LNCaP clone FGC (cell line): ENCODE measurements around the gene OPCML.

Experiments
- DNase-seq: peaks from one replicate; pipeline ENCODE4 v3.0.0-alpha.2; 2011; ENCODE audit warnings: low read depth
- H3K4me3 ChIP-seq: 2 replicates; pipeline ENCODE4 v1.5.1; 2011; ENCODE audit warnings: mild to moderate bottlenecking, low read depth, low read length, control low read depth
- TF ChIP-seq, protein P1 (sequence below): IDR thresholded peaks from 2 replicates; pipeline ENCODE4 v1.5.1; 2012; ENCODE audit warnings: mild to moderate bottlenecking; ENCODE audit not compliant: control insufficient read depth, insufficient read depth; ENCODE audit errors: extremely low read depth

Gene OPCML

DNA sequence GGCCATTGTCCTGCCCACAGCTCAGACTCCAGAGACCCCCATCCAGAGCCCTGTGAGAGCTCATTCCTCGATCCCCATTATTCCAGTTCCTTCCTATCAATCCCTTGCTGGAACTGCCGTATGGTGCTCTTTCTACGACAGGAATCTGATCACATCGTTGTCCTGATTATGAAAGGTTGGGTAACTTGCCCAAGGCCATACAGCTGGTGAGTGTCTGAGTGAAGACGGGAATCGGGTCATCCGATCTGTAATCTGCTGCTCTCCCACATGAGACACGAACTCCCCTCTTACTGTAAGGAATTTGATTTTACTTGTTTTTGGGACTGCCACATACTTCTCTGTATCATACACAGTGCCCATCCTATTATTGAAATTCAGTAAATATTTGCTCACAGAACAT is 149.1 kb downstream of the OPCML start:
- TF ChIP-seq, protein P1, sequence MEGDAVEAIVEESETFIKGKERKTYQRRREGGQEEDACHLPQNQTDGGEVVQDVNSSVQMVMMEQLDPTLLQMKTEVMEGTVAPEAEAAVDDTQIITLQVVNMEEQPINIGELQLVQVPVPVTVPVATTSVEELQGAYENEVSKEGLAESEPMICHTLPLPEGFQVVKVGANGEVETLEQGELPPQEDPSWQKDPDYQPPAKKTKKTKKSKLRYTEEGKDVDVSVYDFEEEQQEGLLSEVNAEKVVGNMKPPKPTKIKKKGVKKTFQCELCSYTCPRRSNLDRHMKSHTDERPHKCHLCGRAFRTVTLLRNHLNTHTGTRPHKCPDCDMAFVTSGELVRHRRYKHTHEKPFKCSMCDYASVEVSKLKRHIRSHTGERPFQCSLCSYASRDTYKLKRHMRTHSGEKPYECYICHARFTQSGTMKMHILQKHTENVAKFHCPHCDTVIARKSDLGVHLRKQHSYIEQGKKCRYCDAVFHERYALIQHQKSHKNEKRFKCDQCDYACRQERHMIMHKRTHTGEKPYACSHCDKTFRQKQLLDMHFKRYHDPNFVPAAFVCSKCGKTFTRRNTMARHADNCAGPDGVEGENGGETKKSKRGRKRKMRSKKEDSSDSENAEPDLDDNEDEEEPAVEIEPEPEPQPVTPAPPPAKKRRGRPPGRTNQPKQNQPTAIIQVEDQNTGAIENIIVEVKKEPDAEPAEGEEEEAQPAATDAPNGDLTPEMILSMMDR, result no peak
- no peak overlapping the region for H3K4me3 ChIP-seq
- no peak for DNase-seq

DNA sequence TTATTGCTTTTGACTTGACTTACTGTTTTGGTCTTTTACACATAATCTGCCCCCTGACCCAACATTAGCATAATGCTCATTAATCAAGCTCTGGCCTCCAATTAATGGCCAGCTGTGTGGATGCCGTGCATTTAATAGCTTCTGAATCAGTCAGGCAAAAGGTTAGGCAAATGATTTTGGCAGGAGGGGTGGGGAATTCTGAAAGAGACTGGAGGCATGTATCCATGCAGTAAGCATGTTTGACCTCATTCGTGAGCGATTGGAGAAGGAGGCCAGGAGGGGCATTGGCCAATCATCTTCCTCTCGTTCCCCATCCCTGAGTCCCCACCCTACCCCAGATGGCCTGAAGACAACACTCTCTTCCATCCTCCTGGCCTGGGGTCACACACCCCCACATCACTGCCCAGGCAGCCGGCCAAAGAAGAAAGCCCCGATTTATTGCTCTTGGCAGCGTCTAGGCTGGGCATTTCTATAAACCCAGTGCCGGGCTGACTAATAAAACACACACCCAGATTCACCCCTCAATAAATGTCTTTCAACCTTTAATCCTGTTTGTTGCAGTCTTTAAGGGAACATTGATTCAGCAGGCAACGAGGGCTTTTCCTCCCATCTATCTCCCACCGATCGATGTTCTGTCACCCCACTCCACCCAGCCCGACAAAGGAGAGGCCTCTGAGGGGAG is 150.0 kb downstream of the OPCML start:
- TF ChIP-seq, protein P1, result no peak
- no peak for DNase-seq
- no peak overlapping the region for H3K4me3 ChIP-seq

DNA sequence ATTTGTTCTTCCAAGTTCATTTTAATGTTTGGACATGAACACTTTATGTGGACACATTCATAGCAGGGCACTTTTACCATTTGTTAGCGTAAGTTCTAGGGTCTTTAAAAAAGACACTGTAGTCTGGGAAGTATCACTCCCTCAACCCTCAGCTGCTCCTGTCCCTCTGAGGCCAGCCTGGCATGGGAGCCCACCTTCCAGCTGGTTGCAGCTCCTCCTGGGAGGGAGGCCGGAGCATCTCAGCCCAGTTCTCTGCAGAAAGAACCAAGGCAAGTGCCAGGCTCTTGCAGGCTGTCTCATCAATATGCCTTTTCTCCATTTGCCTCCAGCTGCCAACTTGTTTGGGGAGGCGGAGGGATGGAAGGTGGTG is 150.6 kb downstream of the OPCML start:
- TF ChIP-seq, protein P1, result no peak
- H3K4me3 ChIP-seq, result no peak overlapping the region
- no peak for DNase-seq

DNA sequence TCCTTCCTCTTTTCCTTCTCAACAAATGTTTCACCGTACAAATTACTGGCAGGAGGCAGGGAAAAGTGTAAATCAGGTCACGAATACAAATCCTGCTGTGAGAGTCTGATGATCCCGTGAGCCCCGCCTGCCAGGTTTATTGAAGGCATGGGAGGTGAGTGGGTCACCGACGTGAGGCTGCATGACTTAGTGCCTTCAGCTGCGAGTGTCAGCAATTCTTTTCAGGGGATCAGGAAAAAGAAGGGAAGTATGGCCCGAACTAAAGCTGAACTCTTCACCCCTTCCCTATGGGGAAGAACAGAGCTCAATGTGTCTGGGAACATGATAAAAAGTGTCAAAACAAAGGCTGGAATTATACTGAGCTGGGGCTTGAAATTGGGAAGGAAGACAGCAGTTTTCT is 166.2 kb downstream of the OPCML start:
- no peak overlapping the region for H3K4me3 ChIP-seq
- DNase-seq, result no peak
- TF ChIP-seq, protein P1, result no peak

DNA sequence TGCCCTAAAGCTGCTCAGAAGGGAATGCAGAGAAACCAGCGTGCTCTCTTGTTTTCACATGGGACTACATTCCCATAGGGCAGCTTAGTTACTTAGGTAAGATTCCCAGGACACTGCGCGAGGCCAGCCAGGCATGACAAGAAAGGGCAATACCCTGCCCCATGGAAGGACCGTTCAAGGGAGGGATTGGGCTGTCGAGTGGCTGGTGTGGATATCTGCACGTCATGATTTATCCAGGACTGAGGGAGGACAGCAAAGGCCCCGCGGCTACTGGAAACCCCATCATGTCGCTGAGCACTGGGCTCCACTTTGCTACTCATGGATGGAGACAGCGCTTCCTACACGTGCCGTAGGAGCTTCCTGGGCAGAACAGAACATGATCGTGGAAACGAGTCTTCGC is 169.4 kb downstream of the OPCML start:
- no peak for DNase-seq
- H3K4me3 ChIP-seq, result no peak overlapping the region
- TF ChIP-seq, protein P1, result no peak

DNA sequence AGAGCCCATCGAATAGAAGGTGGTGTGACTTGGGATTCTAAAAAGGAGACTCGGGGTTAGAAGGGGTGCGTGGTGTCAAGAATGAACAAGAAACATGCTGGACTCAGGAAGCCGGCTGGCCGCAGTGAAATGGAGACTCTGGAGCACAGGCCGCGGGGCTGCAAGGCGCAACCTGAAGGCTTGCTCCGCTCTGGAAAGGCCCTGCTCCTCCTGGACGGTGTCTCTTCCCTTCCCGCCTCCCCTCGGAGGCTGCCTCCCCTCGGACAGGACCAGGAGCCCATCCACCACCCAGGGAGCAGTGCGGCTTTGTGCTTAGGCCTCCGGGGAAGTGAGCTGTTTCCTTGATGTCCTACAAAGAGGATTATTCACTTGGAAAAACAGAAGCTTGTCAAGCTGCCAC is 170.1 kb downstream of the OPCML start:
- no peak overlapping the region for H3K4me3 ChIP-seq
- TF ChIP-seq, protein P1, result no peak
- DNase-seq, result no peak

DNA sequence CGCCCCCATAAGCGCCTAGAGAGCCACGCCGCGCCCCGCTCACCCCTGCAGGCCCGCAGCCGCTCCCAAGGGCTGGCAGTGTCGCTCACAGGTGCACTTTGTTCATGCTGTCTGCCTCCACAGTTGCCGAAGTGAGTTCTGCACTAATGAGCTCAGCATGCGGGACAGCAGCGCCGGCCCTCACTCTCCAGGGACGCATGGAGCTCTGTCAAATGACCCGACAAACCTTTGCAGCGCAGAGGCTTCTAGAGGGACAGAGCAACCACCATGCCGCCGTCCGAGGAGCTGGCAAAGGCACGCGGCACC is 170.7 kb downstream of the OPCML start:
- DNase-seq, result no peak
- no peak overlapping the region for H3K4me3 ChIP-seq
- TF ChIP-seq, protein P1, result no peak
